Fibroblast of lung (primary cell): ENCODE measurements around the gene VTA1. TPM values are rescaled to one million over a fixed set of nuclear protein-coding genes. Genes with fewer than 3 reads are reported as not detected.
"Not testable (repeated sequence)": the region's sequence is repeated elsewhere in the genome, so short reads cannot be mapped to it uniquely, and the experiment has no call there.

Experiments
- DNase-seq, 2 donors: peaks; one replicate each; pipeline versions ENCODE4 v3.0.0 to v3.0.0-alpha.2; 2010; ENCODE audit warnings: low read depth in 2 of 2
- H2AFZ ChIP-seq: 2 replicates; pipeline ENCODE4 v1.5.1; 2012; ENCODE audit warnings: low read length, control low read depth, inconsistent platforms
- H3K27ac ChIP-seq: 2 replicates; pipeline ENCODE4 v1.5.1; 2011; ENCODE audit warnings: low read length, control low read depth; ENCODE audit not compliant: insufficient read depth
- H3K27me3 ChIP-seq: 2 replicates; pipeline ENCODE4 v1.5.1; 2011; ENCODE audit warnings: mild to moderate bottlenecking, low read length; ENCODE audit not compliant: control insufficient read depth, insufficient read depth
- H3K36me3 ChIP-seq: 2 replicates; pipeline ENCODE4 v1.5.1; 2011; ENCODE audit warnings: low read length; ENCODE audit not compliant: control insufficient read depth, insufficient read depth
- H3K4me1 ChIP-seq: 2 replicates; pipeline ENCODE4 v1.5.1; 2011; ENCODE audit warnings: low read length; ENCODE audit not compliant: control insufficient read depth, insufficient read depth; ENCODE audit errors: extremely low read depth
- H3K4me2 ChIP-seq: 2 replicates; pipeline ENCODE4 v1.5.1; 2011; ENCODE audit warnings: low read length, control low read depth; ENCODE audit not compliant: insufficient read depth; ENCODE audit errors: extremely low read depth
- H3K4me3 ChIP-seq, 4 experiments: fragments of 200-600 bp in 1 of 4; sonication (generic) in 1 of 4; replicated peaks in 1 of 4; 2 replicates each; pipeline ENCODE4 v1.5.1; 2011 to 2016; ENCODE audit warnings: low read length in 4 of 4, low read depth in 3 of 4, mild to moderate bottlenecking in 3 of 4, control low read depth in 2 of 4, inconsistent platforms in 1 of 4, mixed read lengths in 1 of 4; ENCODE audit not compliant: insufficient read depth in 1 of 4; ENCODE audit errors: control extremely low read depth in 1 of 4
- H3K79me2 ChIP-seq: 2 replicates; pipeline ENCODE4 v1.5.1; 2012; ENCODE audit warnings: mild to moderate bottlenecking, low read length, inconsistent platforms; ENCODE audit not compliant: control insufficient read depth, insufficient read depth
- H3K9ac ChIP-seq: 2 replicates; pipeline ENCODE4 v1.5.1; 2011; ENCODE audit warnings: mild to moderate bottlenecking, low read length, control low read depth; ENCODE audit not compliant: insufficient read depth
- H3K9me3 ChIP-seq: 2 replicates; pipeline ENCODE4 v1.5.1; 2012; ENCODE audit warnings: low read depth, low read length; ENCODE audit not compliant: control insufficient read depth, insufficient read depth
- H4K20me1 ChIP-seq: 2 replicates; pipeline ENCODE4 v1.5.1; 2011; ENCODE audit warnings: low read length; ENCODE audit not compliant: control insufficient read depth, insufficient read depth; ENCODE audit errors: extremely low read depth
- CTCF ChIP-seq, 2 donors: IDR thresholded peaks in 1 of 2; conservative IDR thresholded peaks in 1 of 2; 1 replicate in 1 of 2; 2 replicates in 1 of 2; pipeline ENCODE4 v1.5.1; 2011 to 2012; ENCODE audit warnings: low read length in 2 of 2, control low read depth in 1 of 2, inconsistent platforms in 1 of 2, low read depth in 1 of 2, mild to moderate bottlenecking in 1 of 2
- EZH2 ChIP-seq: IDR thresholded peaks from 2 replicates; pipeline ENCODE4 v1.5.1; 2012; ENCODE audit warnings: low read length, control low read depth, mild to moderate bottlenecking; ENCODE audit errors: missing control alignments
- polyA plus RNA-seq, 2 donors: library from polyadenylated mRNA; depleted of rRNA in 1 of 2; stranded (reverse) in 1 of 2; unstranded in 1 of 2; fragments of >200 nt; gene quantifications; 2 replicates each; pipeline ENCODE4 v1.2.1, GENCODE V29; 2011 to 2012; ENCODE audit warnings: missing spikeins in 1 of 2
- total RNA-seq: library from RNA; depleted of rRNA; stranded (reverse); fragments of >200 nt; gene quantifications from 2 replicates; pipeline ENCODE4 v1.2.1, GENCODE V29; 2014

Gene VTA1
- total and polyA plus RNA-seq, 2 donors (not counting 1 experiment from before 2014, with no cell fraction given): 26.3 to 99.3 TPM

DNA sequence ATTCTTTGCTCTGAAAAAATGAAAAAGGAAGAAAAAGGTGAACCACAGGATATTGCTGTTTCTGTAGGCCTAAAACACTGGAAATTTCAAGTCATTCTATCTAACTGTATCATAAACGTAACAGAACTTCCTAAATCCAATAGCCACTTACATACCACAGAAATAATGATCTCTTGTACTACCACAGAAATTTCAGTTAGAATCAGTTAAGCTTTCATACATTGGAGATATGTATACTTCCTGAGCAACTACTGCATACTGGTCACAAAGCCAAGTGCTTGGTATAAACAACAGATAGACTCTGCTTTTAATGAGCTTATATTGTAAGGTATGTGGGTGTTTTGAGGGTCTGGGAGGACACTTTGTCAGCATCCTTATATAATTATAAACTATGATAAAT, 38.6 kb downstream of the VTA1 start:
- Histone ChIP-seq H3K4me3 (no peak overlapping the region), H3K27me3 (no peaks in the 10 kb centered on the region), H3K9ac (no peak overlapping the region), H3K4me1 (no peaks in the 10 kb centered on the region), H3K4me2 (no peak overlapping the region), H3K79me2 (no peaks in the 10 kb centered on the region), H2AFZ (no peak overlapping the region), H3K27ac (no peak overlapping the region), H3K36me3 (no peaks in the 10 kb centered on the region), H4K20me1 (no peaks in the 10 kb centered on the region), H3K9me3 (no peaks in the 10 kb centered on the region)
- no peak for DNase-seq
- no peak for TF ChIP-seq EZH2
- TF ChIP-seq CTCF (conservative IDR thresholded peaks at IDR 0.05 in 1 of 2, IDR thresholded peaks at IDR 0.05 in 1 of 2; ENCODE audit: low read depth in 1 of 2, low read length in 2 of 2): no peak

DNA sequence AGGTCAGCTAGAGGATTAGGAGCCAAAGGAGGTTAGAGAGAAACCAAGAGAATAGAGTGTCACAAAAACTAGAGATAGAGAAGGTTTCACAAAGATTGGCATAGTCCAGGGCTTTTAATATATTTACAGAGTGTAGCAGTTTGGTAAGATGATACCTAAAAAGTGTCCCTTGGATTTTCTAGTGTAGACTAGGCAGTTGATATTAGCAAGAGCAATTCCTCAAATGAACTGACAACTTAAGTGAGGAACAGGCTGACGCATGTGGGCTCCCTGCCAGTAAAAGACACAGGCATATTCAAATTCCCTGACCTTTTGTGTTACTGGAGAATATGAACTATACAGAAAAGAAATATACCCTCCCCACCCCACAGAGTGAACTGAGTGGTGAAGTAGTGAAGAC, 40.1 kb downstream of the VTA1 start:
- no peaks in the 10 kb centered on the region for H3K9me3 ChIP-seq
- no peaks in the 10 kb centered on the region for H3K36me3 ChIP-seq
- no peak overlapping the region for H3K4me3 ChIP-seq
- DNase-seq: peak; percentile 60 to 87
- TF ChIP-seq CTCF (conservative IDR thresholded peaks at IDR 0.05 in 1 of 2, IDR thresholded peaks at IDR 0.05 in 1 of 2; ENCODE audit: low read depth in 1 of 2, low read length in 2 of 2) (no peak), EZH2 (no peak)
- H3K4me1 ChIP-seq: no peaks in the 10 kb centered on the region
- no peak overlapping the region for H3K4me2 ChIP-seq
- no peak overlapping the region for H3K9ac ChIP-seq
- no peaks in the 10 kb centered on the region for H4K20me1 ChIP-seq
- no peaks in the 10 kb centered on the region for H3K27me3 ChIP-seq
- H3K27ac ChIP-seq: no peak overlapping the region
- H3K79me2 ChIP-seq: no peaks in the 10 kb centered on the region
- H2AFZ ChIP-seq: no peak overlapping the region

DNA sequence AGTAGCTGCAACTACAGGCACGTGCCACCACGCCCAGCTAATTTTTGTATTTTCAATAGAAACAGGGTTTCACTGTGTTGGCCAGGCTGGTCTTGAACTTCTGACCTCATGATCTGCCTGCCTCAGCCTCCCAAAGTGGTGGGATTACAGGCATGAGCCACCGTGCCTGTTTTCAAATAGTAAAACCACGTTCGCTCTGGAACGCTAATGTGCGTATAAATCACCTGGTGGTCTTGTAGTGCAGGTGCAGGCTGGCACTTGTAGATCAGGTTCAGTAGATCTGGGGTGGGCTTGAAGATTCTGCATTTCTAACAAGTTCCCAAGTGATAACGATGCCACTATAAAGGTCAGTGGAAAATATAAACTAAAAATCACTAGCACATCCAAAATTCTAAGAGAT, 41.3 kb downstream of the VTA1 start:
- not testable (repeated sequence) for H3K27ac ChIP-seq, H3K9ac ChIP-seq, H3K79me2 ChIP-seq, H3K4me2 ChIP-seq, DNase-seq, H3K9me3 ChIP-seq, H3K36me3 ChIP-seq, H3K27me3 ChIP-seq, H4K20me1 ChIP-seq, H3K4me3 ChIP-seq, H2AFZ ChIP-seq, H3K4me1 ChIP-seq
- peak in 1 of 2 donors; percentile 25 for TF ChIP-seq CTCF (conservative IDR thresholded peaks at IDR 0.05 in 1 of 2, IDR thresholded peaks at IDR 0.05 in 1 of 2; ENCODE audit: low read depth in 1 of 2, low read length in 2 of 2)
